K562 (cell line): ENCODE measurements around the gene SHISAL1. TPM values are rescaled to one million over a fixed set of nuclear protein-coding genes. Genes with fewer than 3 reads are reported as not detected.

Experiments used
- ATAC-seq: fragments of 200-7000 bp; cut with Tn5 transposase; 3 replicates; pipeline ENCODE4 v1.9.1; 2020; ENCODE audit warnings: moderate library complexity
- BruUV-seq: library from RNA; stranded (reverse); fragments of 400-500 nt; replicated peaks from 2 replicates; lab custom pipeline; 2021; lab: Mats Ljungman, UMichigan
- CTCF ChIA-PET: fragments of 300-600 bp; formaldehyde crosslinking; extraction: SDS; loops from one replicate; lab custom pipeline; 2021; ENCODE audit warnings: low intra/inter-chr PET ratio; lab: Yijun Ruan, JAX
- POLR2A ChIA-PET: fragments of 300-600, 350-650 bp; sonication (Branson Sonifier 250); formaldehyde crosslinking; extraction: SDS; loops from one replicate; lab custom pipeline; 2021; ENCODE audit warnings: antibody characterized with exemption, inconsistent platforms; lab: Yijun Ruan, JAX
- DNase-seq, 4 experiments: peaks; one replicate each; pipeline versions ENCODE4 v3.0.0 to v3.0.0-alpha.2; 2011 to 2018; ENCODE audit warnings: low spot score in 3 of 4, mixed read lengths in 3 of 4; ENCODE audit errors: extremely low read depth in 1 of 4
- FAIRE-seq: peaks from 2 replicates; lab custom pipeline; 2011; peaks lifted over from hg19 to GRCh38; lab: Jason Lieb, UNC
- H2AFZ ChIP-seq: 2 replicates; pipeline ENCODE4 v1.6.0; 2011; ENCODE audit warnings: low read depth, low read length, control low read depth, inconsistent platforms
- H3K27ac ChIP-seq: fragments of 200-600 bp; 3 replicates; pipeline ENCODE4 v1.8.0; 2011; ENCODE audit warnings: low read depth, mild to moderate bottlenecking, control low read depth, inconsistent platforms, low read length, moderate library complexity, mixed read lengths; ENCODE audit errors: extremely low read depth
- H3K27me3 ChIP-seq, 2 experiments: fragments of 300-600 bp in 1 of 2; 2 replicates in 1 of 2; 3 replicates in 1 of 2; pipeline versions ENCODE4 v1.6.0 to v1.8.0; 2011; ENCODE audit warnings: inconsistent platforms in 2 of 2, low read length in 2 of 2, mild to moderate bottlenecking in 1 of 2, mixed read lengths in 1 of 2, moderate library complexity in 1 of 2; ENCODE audit not compliant: control insufficient read depth in 2 of 2, insufficient read depth in 2 of 2
- H3K36me3 ChIP-seq: fragments of 300-600 bp; 3 replicates; pipeline ENCODE4 v1.8.0; 2011; ENCODE audit warnings: mild to moderate bottlenecking, low read length, inconsistent platforms; ENCODE audit not compliant: control insufficient read depth, insufficient read depth
- H3K4me1 ChIP-seq, 2 experiments: fragments of 200-600 bp in 1 of 2; replicated peaks in 1 of 2; 2 replicates in 1 of 2; 3 replicates in 1 of 2; pipeline versions ENCODE4 v1.5.1 to v1.8.0; 2011; ENCODE audit warnings: inconsistent platforms in 2 of 2, low read length in 2 of 2, mild to moderate bottlenecking in 1 of 2, mixed read lengths in 1 of 2, moderate library complexity in 1 of 2; ENCODE audit not compliant: control insufficient read depth in 2 of 2, insufficient read depth in 2 of 2
- H3K4me2 ChIP-seq: 2 replicates; pipeline ENCODE4 v1.6.1; 2011; ENCODE audit warnings: low read length, control low read depth, inconsistent platforms, mixed read lengths; ENCODE audit not compliant: insufficient read depth
- H3K4me3 ChIP-seq: fragments of 200-600 bp; sonication (generic), shearing (Covaris generic); 2 replicates; pipeline ENCODE4 v1.5.1; 2016; ENCODE audit warnings: control low read depth, inconsistent platforms
- H3K79me2 ChIP-seq: fragments of 200-600 bp; 3 replicates; pipeline ENCODE4 v1.8.0; 2011; ENCODE audit warnings: low read length, inconsistent platforms; ENCODE audit not compliant: control insufficient read depth, insufficient read depth
- H3K9ac ChIP-seq, 2 experiments: 2 replicates each; pipeline versions ENCODE4 v1.6.0 to v1.6.1; 2011; ENCODE audit warnings: low read depth in 2 of 2, low read length in 2 of 2, control low read depth in 1 of 2, inconsistent platforms in 1 of 2, mild to moderate bottlenecking in 1 of 2, mixed read lengths in 1 of 2; ENCODE audit not compliant: insufficient read depth in 1 of 2
- H3K9me1 ChIP-seq: one replicate; pipeline ENCODE4 v1.6.0; 2011; ENCODE audit warnings: inconsistent platforms, mild to moderate bottlenecking, low read length, moderate library complexity; ENCODE audit not compliant: control insufficient read depth, insufficient read depth
- H3K9me3 ChIP-seq: replicated peaks from 2 replicates; pipeline ENCODE4 v1.5.1; 2011; ENCODE audit warnings: low read depth, low read length, inconsistent platforms; ENCODE audit not compliant: control insufficient read depth, insufficient read depth
- H4K20me1 ChIP-seq: replicated peaks from 2 replicates; pipeline ENCODE4 v1.6.1; 2011; ENCODE audit warnings: low read length, inconsistent platforms, mixed read lengths; ENCODE audit not compliant: control insufficient read depth, insufficient read depth
- EHMT2 ChIP-seq: fragments of 450-650 bp; IDR thresholded peaks from 2 replicates; pipeline ENCODE4 v1.6.1; 2018; ENCODE audit warnings: antibody characterized with exemption
- ELF1 ChIP-seq: fragments of 200-800 bp; sonication (Bioruptor generic); IDR thresholded peaks from 2 replicates; pipeline ENCODE4 v1.6.1; 2016; ENCODE audit warnings: missing genetic modification characterization, missing compliant biosample characterization
- ESRRA ChIP-seq: fragments of 450-650 bp; IDR thresholded peaks from 2 replicates; pipeline ENCODE4 v1.6.1; 2014; ENCODE audit warnings: low read depth, mild to moderate bottlenecking, moderate library complexity, borderline replicate concordance
- SMAD4 ChIP-seq: fragments of 250-450 bp; sonication (Bioruptor Pico); conservative IDR thresholded peaks from 2 replicates; pipeline ENCODE4 v1.8.0; 2021; ENCODE audit warnings: inconsistent platforms, mild to moderate bottlenecking, moderate library complexity
- SNAPC5 ChIP-seq: fragments of 250-450 bp; sonication (Bioruptor Pico); IDR thresholded peaks from 2 replicates; pipeline ENCODE4 v1.8.0; 2021; ENCODE audit warnings: moderate library complexity, mild to moderate bottlenecking, inconsistent platforms
- ZBTB40 ChIP-seq, 2 experiments: fragments of 450-650 bp in 1 of 2; sonication (generic) in 1 of 2; formaldehyde crosslinking in 1 of 2; IDR thresholded peaks; 2 replicates each; pipeline versions ENCODE4 v1.7.1 to v1.9.0; 2016 to 2022; ENCODE audit warnings: inconsistent platforms in 1 of 2, mild to moderate bottlenecking in 1 of 2, missing genetic modification reagents in 1 of 2
- ZNF175 ChIP-seq: fragments of 200-800 bp; sonication (Bioruptor generic); IDR thresholded peaks from 2 replicates; pipeline ENCODE4 v1.6.1; 2016; ENCODE audit warnings: low read depth, mild to moderate bottlenecking, missing genetic modification characterization, missing compliant biosample characterization
- ZNF263 ChIP-seq: sonication (generic); formaldehyde crosslinking; IDR thresholded peaks from 2 replicates; pipeline ENCODE4 v1.8.0; 2022; ENCODE audit warnings: mild to moderate bottlenecking, missing genetic modification reagents, borderline replicate concordance
- whole genome bisulfite sequencing: fragments of 100-300 bp; shearing (Covaris generic); methylation state at CpG from one replicate; pipeline ENCODE4 v1.1.6; 2016; ENCODE audit warnings: low coverage, mixed read lengths; ENCODE audit not compliant: insufficient coverage; ENCODE audit errors: missing lambda C conversion rate; 5-methylcytosine and 5-hydroxymethylcytosine counted together
- in situ Hi-C: fragments of 300-500 bp; cut with MboI; formaldehyde crosslinking; loops from 4 replicates; pipeline ENCODE4 v1.15.0; 2018; ENCODE audit warnings: inconsistent platforms, mixed read lengths
- intact Hi-C: fragments of 100-400 bp; cut with micrococcal nuclease; formaldehyde crosslinking; loops from 2 replicates; pipeline ENCODE4 v1.14.2; 2022
- polyA plus RNA-seq, 8 experiments: library from polyadenylated mRNA; depleted of rRNA in 4 of 8; stranded (reverse) in 5 of 8; unstranded in 3 of 8; fragments of >200 nt; fragmentation: Nextera tagmentation in 2 of 8; fragmentation: Illumina TruSeq in 1 of 8; extraction: Ambion mirVana in 2 of 8; extraction: Trizol in 1 of 8; gene quantifications; 2 replicates each; pipeline versions ENCODE4 v1.2.1 to v1.2.3, GENCODE V29; 2011 to 2014; ENCODE audit warnings: inconsistent platforms in 1 of 8, missing spikeins in 1 of 8
- total RNA-seq, 7 experiments: library from RNA; depleted of rRNA in 6 of 7; stranded (reverse); fragments of >200 nt in 6 of 7; fragmentation: Illumina TruSeq in 2 of 7; extraction: Trizol in 2 of 7; gene quantifications; 2 replicates each; pipeline versions ENCODE4 v1.2.1 to v1.2.3, GENCODE V29; 2011 to 2021; ENCODE audit warnings: low replicate concordance in 1 of 7
- TF ChIP-seq, protein P1 (sequence below): fragments of 450-650 bp; formaldehyde crosslinking; IDR thresholded peaks from 2 replicates; pipeline ENCODE4 v1.4.0; 2020; ENCODE audit warnings: mild to moderate bottlenecking, moderate library complexity
- TF ChIP-seq, protein P2 (sequence below), 2 experiments: fragments of 450-650 bp; conservative IDR thresholded peaks; 2 replicates each; pipeline ENCODE4 v1.6.1; 2017; ENCODE audit warnings: mild to moderate bottlenecking in 2 of 2, moderate library complexity in 2 of 2

SHISAL1 gene
- total and polyA plus RNA-seq, 9 of the 15 experiments (the other 6 are each of a cell fraction or from before 2014, with no cell fraction given) = not detected

- H3K36me3 ChIP-seq = no peaks in the 10 kb centered on the region
- TF ChIP-seq, protein P1, sequence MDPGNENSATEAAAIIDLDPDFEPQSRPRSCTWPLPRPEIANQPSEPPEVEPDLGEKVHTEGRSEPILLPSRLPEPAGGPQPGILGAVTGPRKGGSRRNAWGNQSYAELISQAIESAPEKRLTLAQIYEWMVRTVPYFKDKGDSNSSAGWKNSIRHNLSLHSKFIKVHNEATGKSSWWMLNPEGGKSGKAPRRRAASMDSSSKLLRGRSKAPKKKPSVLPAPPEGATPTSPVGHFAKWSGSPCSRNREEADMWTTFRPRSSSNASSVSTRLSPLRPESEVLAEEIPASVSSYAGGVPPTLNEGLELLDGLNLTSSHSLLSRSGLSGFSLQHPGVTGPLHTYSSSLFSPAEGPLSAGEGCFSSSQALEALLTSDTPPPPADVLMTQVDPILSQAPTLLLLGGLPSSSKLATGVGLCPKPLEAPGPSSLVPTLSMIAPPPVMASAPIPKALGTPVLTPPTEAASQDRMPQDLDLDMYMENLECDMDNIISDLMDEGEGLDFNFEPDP = no peak
- TF ChIP-seq ESRRA (no peak), SMAD4 (no peak), EHMT2 (no peak), ZNF263 (CRISPR knock-in tag) (no peak), SNAPC5 (CRISPR knock-in tag) (no peak), ZNF175 (CRISPR knock-in tag) (no peak), ELF1 (tag) (no peak), ZBTB40 (IDR thresholded peaks at IDR 0.05) (no peak), ZBTB40 (CRISPR knock-in tag; IDR thresholded peaks at IDR 0.05) (no peak)
- TF ChIP-seq, protein P2, sequence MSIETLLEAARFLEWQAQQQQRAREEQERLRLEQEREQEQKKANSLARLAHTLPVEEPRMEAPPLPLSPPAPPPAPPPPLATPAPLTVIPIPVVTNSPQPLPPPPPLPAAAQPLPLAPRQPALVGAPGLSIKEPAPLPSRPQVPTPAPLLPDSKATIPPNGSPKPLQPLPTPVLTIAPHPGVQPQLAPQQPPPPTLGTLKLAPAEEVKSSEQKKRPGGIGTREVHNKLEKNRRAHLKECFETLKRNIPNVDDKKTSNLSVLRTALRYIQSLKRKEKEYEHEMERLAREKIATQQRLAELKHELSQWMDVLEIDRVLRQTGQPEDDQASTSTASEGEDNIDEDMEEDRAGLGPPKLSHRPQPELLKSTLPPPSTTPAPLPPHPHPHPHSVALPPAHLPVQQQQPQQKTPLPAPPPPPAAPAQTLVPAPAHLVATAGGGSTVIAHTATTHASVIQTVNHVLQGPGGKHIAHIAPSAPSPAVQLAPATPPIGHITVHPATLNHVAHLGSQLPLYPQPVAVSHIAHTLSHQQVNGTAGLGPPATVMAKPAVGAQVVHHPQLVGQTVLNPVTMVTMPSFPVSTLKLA (conservative IDR thresholded peaks at IDR 0.05) = no peak
- TF ChIP-seq, all 486 proteins: peak for 0
- no peaks in the 10 kb centered on the region for H3K4me1 ChIP-seq
- H3K4me3 ChIP-seq = no peak overlapping the region
- H3K4me2 ChIP-seq = no peak overlapping the region
- DNase-seq = no peak
- H3K9me3 ChIP-seq = no peaks in the 10 kb centered on the region
- BruUV-seq = no TSS peak
- no peaks in the 10 kb centered on the region for H4K20me1 ChIP-seq
- in situ Hi-C loops = no loop called here
- 3% methylated on average over 4 of the region's 5 CpGs for WGBS
- H3K27me3 ChIP-seq = peaks cover 8 to 39% of the 10 kb centered on the region in 2 experiments; a peak in 3 of 5 replicates
- no peak for ATAC-seq
- no peak for FAIRE-seq
- H3K9me1 ChIP-seq = no peaks in the 10 kb centered on the region
- H2AFZ ChIP-seq = no peak overlapping the region
- intact Hi-C loops = no loop called here
- H3K79me2 ChIP-seq = no peaks in the 10 kb centered on the region
- H3K27ac ChIP-seq = no peak overlapping the region
- CTCF ChIA-PET = no interaction called here
- H3K9ac ChIP-seq = no peak overlapping the region
- POLR2A ChIA-PET = interaction anchor here (0.7 to 1.2 kb wide), 2 partner anchors 9 to 105 kb away, joined by 3 read pairs; no protein-coding TSS in a partner anchor
Measured at GRCh38 chr22:44275631-44275995, 37.1 kb downstream of the SHISAL1 start.
